ENCODE data around the gene AUH.

AUH gene

GRCh38 chr9:91361291-91362050, at the start of gene AUH:
Gene AUH, minus strand, starts transcription at chr9:91361918. Its CDS starts 29 bp downstream, at chr9:91361889.
- Mint-ChIP-seq H3K9me3 (no peaks in the 10 kb centered on the region), H3K27ac (peak within 1 kb of the TSS; percentile 97 to 99), H3K4me1 (peaks cover 59% of the 10 kb centered on the region), H3K27me3 (no peaks in the 10 kb centered on the region), H3K4me3 (peak within 1 kb of the TSS; percentile 91 to 94)
- ATAC-seq (peak; percentile 88), DNase-seq (peak; percentile 87 to 90)

- Mint-ChIP-seq H3K9me3 (no peaks in the 10 kb centered on the region), H3K27me3 (no peaks in the 10 kb centered on the region), H3K4me3 (no peak overlapping the region), H3K4me1 (peaks cover 42% of the 10 kb centered on the region), H3K27ac (no peak overlapping the region)
- no peak for DNase-seq
- no peak for ATAC-seq
Observed at GRCh38 chr9:91411096-91411771, 49.5 kb upstream of the AUH start.

GRCh38 chr9:91410161-91410560, 48.4 kb upstream of the AUH start:
- ATAC-seq (no peak), DNase-seq (no peak)
- Mint-ChIP-seq H3K27ac (no peak overlapping the region), H3K27me3 (no peaks in the 10 kb centered on the region), H3K9me3 (no peaks in the 10 kb centered on the region), H3K4me1 (peaks cover 31% of the 10 kb centered on the region), H3K4me3 (no peak overlapping the region)

- Mint-ChIP-seq H3K27ac (no peak overlapping the region), H3K4me1 (peaks cover 19% of the 10 kb centered on the region)
Observed at GRCh38 chr9:91408475-91408874, 46.8 kb upstream of the AUH start.

GRCh38 chr9:91407580-91408318, 46.0 kb upstream of the AUH start:
- DNase-seq (no peak), ATAC-seq (no peak)
- no peak overlapping the region for H3K4me3 Mint-ChIP-seq
- no peaks in the 10 kb centered on the region for H3K9me3 Mint-ChIP-seq
- H3K27ac Mint-ChIP-seq, result no peak overlapping the region
- H3K4me1 Mint-ChIP-seq, result peaks cover 15% of the 10 kb centered on the region
- H3K27me3 Mint-ChIP-seq, result peaks cover 12% of the 10 kb centered on the region

More at GRCh38 chr9:91408475-91408874, 46.8 kb upstream of the AUH start:
- DNase-seq, result no peak
- H3K4me3 Mint-ChIP-seq, result no peak overlapping the region
- no peak for ATAC-seq
- peaks cover 12% of the 10 kb centered on the region for H3K27me3 Mint-ChIP-seq
- no peaks in the 10 kb centered on the region for H3K9me3 Mint-ChIP-seq

- no peak overlapping the region for H3K4me3 Mint-ChIP-seq
- H3K4me1 Mint-ChIP-seq, result peaks cover 7% of the 10 kb centered on the region
- no peaks in the 10 kb centered on the region for H3K9me3 Mint-ChIP-seq
- ATAC-seq (no peak), DNase-seq (no peak)
- H3K27me3 Mint-ChIP-seq, result peaks cover 23% of the 10 kb centered on the region
- no peak overlapping the region for H3K27ac Mint-ChIP-seq
Observed at GRCh38 chr9:91405343-91406077, 43.8 kb upstream of the AUH start.

- Mint-ChIP-seq H3K27ac (no peak overlapping the region), H3K9me3 (no peaks in the 10 kb centered on the region), H3K27me3 (peaks cover 23% of the 10 kb centered on the region), H3K4me3 (no peak overlapping the region), H3K4me1 (peaks cover 7% of the 10 kb centered on the region)
- DNase-seq (no peak), ATAC-seq (no peak)
Observed at GRCh38 chr9:91403665-91404543, 42.2 kb upstream of the AUH start.

- H3K9me3 Mint-ChIP-seq, result no peaks in the 10 kb centered on the region
- H3K4me1 Mint-ChIP-seq, result peaks cover 18% of the 10 kb centered on the region
- no peak overlapping the region for H3K4me3 Mint-ChIP-seq
- peaks cover 15% of the 10 kb centered on the region for H3K27me3 Mint-ChIP-seq
- H3K27ac Mint-ChIP-seq, result no peak overlapping the region
- DNase-seq, result no peak
- no peak for ATAC-seq
Observed at GRCh38 chr9:91398926-91399325, 37.2 kb upstream of the AUH start.

GRCh38 chr9:91395553-91396471, 34.1 kb upstream of the AUH start:
- H3K9me3 Mint-ChIP-seq, result no peaks in the 10 kb centered on the region
- peaks cover 12% of the 10 kb centered on the region for H3K4me1 Mint-ChIP-seq
- no peaks in the 10 kb centered on the region for H3K27me3 Mint-ChIP-seq
- H3K4me3 Mint-ChIP-seq, result peak overlapping the region; percentile 34 to 42
- peak; percentile 91 for ATAC-seq
- peak; percentile 34 to 37 for DNase-seq
- peak overlapping the region; percentile 38 to 60 for H3K27ac Mint-ChIP-seq

- no peak for DNase-seq
- Mint-ChIP-seq H3K9me3 (no peaks in the 10 kb centered on the region), H3K27ac (peak overlapping the region in 1 of 2 donors; percentile 60), H3K4me3 (peak overlapping the region; percentile 34 to 42), H3K4me1 (peaks cover 12% of the 10 kb centered on the region), H3K27me3 (no peaks in the 10 kb centered on the region)
- peak; percentile 70 for ATAC-seq
Observed at GRCh38 chr9:91395106-91395552, 33.4 kb upstream of the AUH start.

- Mint-ChIP-seq H3K4me1 (peaks cover 12% of the 10 kb centered on the region), H3K4me3 (no peak overlapping the region), H3K27ac (no peak overlapping the region), H3K27me3 (no peaks in the 10 kb centered on the region), H3K9me3 (no peaks in the 10 kb centered on the region)
- no peak for ATAC-seq
- no peak for DNase-seq
Observed at GRCh38 chr9:91393826-91394225, 32.1 kb upstream of the AUH start.

GRCh38 chr9:91392435-91392834, 30.7 kb upstream of the AUH start:
- Mint-ChIP-seq H3K27me3 (no peaks in the 10 kb centered on the region), H3K9me3 (no peaks in the 10 kb centered on the region), H3K27ac (no peak overlapping the region), H3K4me1 (peaks cover 12% of the 10 kb centered on the region), H3K4me3 (no peak overlapping the region)
- no peak for ATAC-seq
- no peak for DNase-seq

GRCh38 chr9:91391818-91392217, 30.1 kb upstream of the AUH start:
- H3K27ac Mint-ChIP-seq, result no peak overlapping the region
- H3K27me3 Mint-ChIP-seq, result no peaks in the 10 kb centered on the region
- H3K4me1 Mint-ChIP-seq, result peaks cover 15% of the 10 kb centered on the region
- no peak overlapping the region for H3K4me3 Mint-ChIP-seq
- DNase-seq, result no peak
- no peak for ATAC-seq
- H3K9me3 Mint-ChIP-seq, result no peaks in the 10 kb centered on the region

GRCh38 chr9:91391412-91391811, 29.7 kb upstream of the AUH start:
- ATAC-seq (no peak), DNase-seq (no peak)
- H3K9me3 Mint-ChIP-seq, result no peaks in the 10 kb centered on the region
- H3K27ac Mint-ChIP-seq, result no peak overlapping the region
- H3K4me3 Mint-ChIP-seq, result no peak overlapping the region
- no peaks in the 10 kb centered on the region for H3K27me3 Mint-ChIP-seq
- H3K4me1 Mint-ChIP-seq, result peaks cover 19% of the 10 kb centered on the region

Measured in stimulated activated naive CD8-positive, alpha-beta T cell treated with anti-CD3 and anti-CD28 coated beads, Interleukin-15, amount 100 ng/mL, for 72 hours (primary cell).